Panc1 (cell line): ENCODE results near the gene SEMA4D. TPM values are rescaled to one million over a fixed set of nuclear protein-coding genes. Genes with fewer than 3 reads are reported as not detected.

Experiments used
- ATAC-seq: fragments of 200-7000 bp; cut with Tn5 transposase; 2 replicates; pipeline ENCODE4 v1.9.1; 2020; ENCODE audit warnings: mild to moderate bottlenecking, moderate library complexity
- BruUV-seq: library from RNA; stranded (reverse); fragments of 400-500 nt; replicated peaks from 2 replicates; lab custom pipeline; 2021; lab: Mats Ljungman, UMichigan
- CTCF ChIA-PET: fragments of 300-600 bp; sonication (Branson Sonifier 250); formaldehyde crosslinking; loops from one replicate; lab custom pipeline; 2022; ENCODE audit warnings: antibody characterized with exemption; lab: Charles Lee
- POLR2A ChIA-PET: fragments of 300-600 bp; sonication (Branson Sonifier 250); formaldehyde crosslinking; loops from one replicate; lab custom pipeline; 2022; ENCODE audit warnings: antibody characterized with exemption; lab: Charles Lee
- DNase-seq: peaks from one replicate; pipeline ENCODE4 v3.0.0-alpha.2; 2010; ENCODE audit warnings: low read depth, low spot score
- H3K27ac ChIP-seq: 2 replicates; pipeline ENCODE4 v1.5.1; 2011; ENCODE audit warnings: mild to moderate bottlenecking, low read length, inconsistent platforms
- H3K27me3 ChIP-seq: fragments of 200-500 bp; sonication (Bioruptor generic); 2 replicates; pipeline ENCODE4 v1.6.0; 2014; ENCODE audit warnings: low read length, inconsistent platforms; ENCODE audit not compliant: control insufficient read depth, insufficient read depth
- H3K36me3 ChIP-seq: fragments of 200-500 bp; sonication (Bioruptor generic); 2 replicates; pipeline ENCODE4 v1.5.1; 2014; ENCODE audit warnings: inconsistent platforms, mild to moderate bottlenecking, low read length, moderate library complexity; ENCODE audit not compliant: control insufficient read depth, insufficient read depth
- H3K4me1 ChIP-seq: 2 replicates; pipeline ENCODE4 v1.5.1; 2011; ENCODE audit warnings: inconsistent platforms, mild to moderate bottlenecking, low read length, moderate library complexity; ENCODE audit not compliant: control insufficient read depth, insufficient read depth
- H3K4me3 ChIP-seq, 2 experiments: 2 replicates each; pipeline ENCODE4 v1.5.1; 2011 to 2012; ENCODE audit warnings: low read depth in 2 of 2, low read length in 2 of 2, mild to moderate bottlenecking in 2 of 2, inconsistent platforms in 1 of 2, moderate library complexity in 1 of 2
- H3K9me3 ChIP-seq: fragments of 200-500 bp; sonication (Bioruptor generic); 2 replicates; pipeline ENCODE4 v1.5.1; 2014; ENCODE audit warnings: low read depth, mild to moderate bottlenecking, inconsistent platforms, low read length, moderate library complexity; ENCODE audit not compliant: control insufficient read depth, insufficient read depth
- POLR2AphosphoS5 ChIP-seq: IDR thresholded peaks from 2 replicates; pipeline ENCODE4 v1.6.1; 2012; ENCODE audit warnings: mild to moderate bottlenecking, low read depth, low read length, moderate library complexity
- SIN3A ChIP-seq: IDR thresholded peaks from 2 replicates; pipeline ENCODE4 v1.6.1; 2012; ENCODE audit warnings: low read depth, mild to moderate bottlenecking, low read length, moderate library complexity, borderline replicate concordance; ENCODE audit not compliant: insufficient read depth
- TCF7L2 ChIP-seq: IDR thresholded peaks from 2 replicates; pipeline ENCODE4 v1.6.1; 2011; ENCODE audit warnings: mild to moderate bottlenecking, low read depth, low read length, inconsistent platforms
- in situ Hi-C: cut with HindIII; loops from 2 replicates; pipeline ENCODE4 v1.10.0; 2016; ENCODE audit warnings: low sequenced_read_pairs, low pct_unique_long_range_greater_than_20kb
- intact Hi-C: fragments of 100-400 bp; cut with micrococcal nuclease; formaldehyde crosslinking; loops from one replicate; pipeline ENCODE4 v1.10.0; 2022; ENCODE audit not compliant: unreplicated experiment
- total RNA-seq: library from RNA; stranded (reverse); gene quantifications from one replicate; pipeline ENCODE4 v1.2.1, GENCODE V29; 2021; ENCODE audit not compliant: unreplicated experiment
- TF ChIP-seq, protein P1 (sequence below), 2 experiments: IDR thresholded peaks; 2 replicates each; pipeline ENCODE4 v1.6.1; 2011 to 2012; ENCODE audit warnings: low read depth in 2 of 2, control low read depth in 1 of 2, low read length in 1 of 2, mild to moderate bottlenecking in 1 of 2, moderate library complexity in 1 of 2; ENCODE audit not compliant: insufficient read depth in 1 of 2
- TF ChIP-seq, protein P2 (sequence below): fragments of 450-650 bp; IDR thresholded peaks from 2 replicates; pipeline ENCODE4 v1.5.1; 2017; ENCODE audit warnings: mild to moderate bottlenecking

The SEMA4D gene
- total RNA-seq, 1 experiment from 2014 or later = 6.5 TPM

DNA sequence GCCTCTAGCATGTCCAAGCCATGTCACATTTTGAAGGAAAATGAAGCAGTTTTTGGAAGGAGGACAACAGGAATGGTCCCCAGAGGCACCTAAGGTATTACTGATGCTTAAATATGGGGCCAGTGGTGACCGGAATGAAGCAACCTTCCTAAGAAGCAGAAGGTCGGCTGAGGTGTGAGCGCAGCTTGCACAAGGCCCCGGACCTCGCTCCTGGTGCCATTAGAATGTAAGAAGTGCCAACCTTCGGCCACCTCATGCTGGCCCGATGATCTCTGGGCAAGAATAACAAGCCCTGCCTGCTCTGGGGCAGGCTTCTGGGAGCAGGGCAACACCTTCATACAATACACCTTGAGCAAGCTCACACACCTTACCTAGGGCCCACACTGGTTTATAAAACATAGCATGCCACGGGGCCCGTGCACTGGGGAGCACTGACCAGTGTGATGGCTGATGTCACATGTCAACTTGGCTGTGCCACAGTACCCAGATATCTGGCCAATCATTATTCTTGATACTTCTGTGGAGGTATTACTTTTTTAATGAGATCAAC, 21.9 kb downstream of the SEMA4D start:
- Histone ChIP-seq H3K27ac (no peak overlapping the region), H3K9me3 (no peaks in the 10 kb centered on the region), H3K4me3 (no peak overlapping the region), H3K36me3 (no peaks in the 10 kb centered on the region), H3K4me1 (peaks cover 8% of the 10 kb centered on the region), H3K27me3 (no peaks in the 10 kb centered on the region)
- ChIA-PET CTCF (no interaction called here), POLR2A (no interaction called here)
- no peak for TF ChIP-seq SIN3A
- TF ChIP-seq, protein P1, sequence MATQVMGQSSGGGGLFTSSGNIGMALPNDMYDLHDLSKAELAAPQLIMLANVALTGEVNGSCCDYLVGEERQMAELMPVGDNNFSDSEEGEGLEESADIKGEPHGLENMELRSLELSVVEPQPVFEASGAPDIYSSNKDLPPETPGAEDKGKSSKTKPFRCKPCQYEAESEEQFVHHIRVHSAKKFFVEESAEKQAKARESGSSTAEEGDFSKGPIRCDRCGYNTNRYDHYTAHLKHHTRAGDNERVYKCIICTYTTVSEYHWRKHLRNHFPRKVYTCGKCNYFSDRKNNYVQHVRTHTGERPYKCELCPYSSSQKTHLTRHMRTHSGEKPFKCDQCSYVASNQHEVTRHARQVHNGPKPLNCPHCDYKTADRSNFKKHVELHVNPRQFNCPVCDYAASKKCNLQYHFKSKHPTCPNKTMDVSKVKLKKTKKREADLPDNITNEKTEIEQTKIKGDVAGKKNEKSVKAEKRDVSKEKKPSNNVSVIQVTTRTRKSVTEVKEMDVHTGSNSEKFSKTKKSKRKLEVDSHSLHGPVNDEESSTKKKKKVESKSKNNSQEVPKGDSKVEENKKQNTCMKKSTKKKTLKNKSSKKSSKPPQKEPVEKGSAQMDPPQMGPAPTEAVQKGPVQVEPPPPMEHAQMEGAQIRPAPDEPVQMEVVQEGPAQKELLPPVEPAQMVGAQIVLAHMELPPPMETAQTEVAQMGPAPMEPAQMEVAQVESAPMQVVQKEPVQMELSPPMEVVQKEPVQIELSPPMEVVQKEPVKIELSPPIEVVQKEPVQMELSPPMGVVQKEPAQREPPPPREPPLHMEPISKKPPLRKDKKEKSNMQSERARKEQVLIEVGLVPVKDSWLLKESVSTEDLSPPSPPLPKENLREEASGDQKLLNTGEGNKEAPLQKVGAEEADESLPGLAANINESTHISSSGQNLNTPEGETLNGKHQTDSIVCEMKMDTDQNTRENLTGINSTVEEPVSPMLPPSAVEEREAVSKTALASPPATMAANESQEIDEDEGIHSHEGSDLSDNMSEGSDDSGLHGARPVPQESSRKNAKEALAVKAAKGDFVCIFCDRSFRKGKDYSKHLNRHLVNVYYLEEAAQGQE (IDR thresholded peaks at IDR 0.05; ENCODE audit: insufficient read depth in 1 of 2, low read depth in 2 of 2, low read length in 1 of 2) = no peak
- ATAC-seq (no peak), DNase-seq (no peak)
- in situ Hi-C loops (no loop called here), intact Hi-C loops (no loop called here)
- BruUV-seq = no TSS peak

DNA sequence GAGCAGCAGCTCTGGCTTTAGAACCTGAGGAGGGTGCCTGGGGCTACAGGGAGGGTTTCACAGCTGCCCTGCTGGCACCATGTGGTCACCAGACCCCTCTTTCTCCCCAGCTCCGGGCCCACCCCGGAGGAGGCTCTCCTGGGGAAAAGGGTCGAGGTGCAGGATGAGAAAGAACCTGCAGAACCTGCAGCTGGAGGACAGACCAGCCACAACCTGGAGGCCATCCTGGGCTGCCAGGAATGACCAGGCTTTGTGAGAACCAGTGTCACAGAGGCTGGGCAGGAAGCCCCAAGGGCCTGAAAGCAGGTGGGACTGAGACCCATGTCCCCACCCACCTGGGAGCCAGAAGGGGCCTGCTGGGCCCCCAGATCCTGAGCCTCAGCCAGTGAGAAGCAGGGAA, 23.0 kb downstream of the SEMA4D start:
- no TSS peak for BruUV-seq
- no peak for TF ChIP-seq POLR2AphosphoS5
- TF ChIP-seq, protein P2, sequence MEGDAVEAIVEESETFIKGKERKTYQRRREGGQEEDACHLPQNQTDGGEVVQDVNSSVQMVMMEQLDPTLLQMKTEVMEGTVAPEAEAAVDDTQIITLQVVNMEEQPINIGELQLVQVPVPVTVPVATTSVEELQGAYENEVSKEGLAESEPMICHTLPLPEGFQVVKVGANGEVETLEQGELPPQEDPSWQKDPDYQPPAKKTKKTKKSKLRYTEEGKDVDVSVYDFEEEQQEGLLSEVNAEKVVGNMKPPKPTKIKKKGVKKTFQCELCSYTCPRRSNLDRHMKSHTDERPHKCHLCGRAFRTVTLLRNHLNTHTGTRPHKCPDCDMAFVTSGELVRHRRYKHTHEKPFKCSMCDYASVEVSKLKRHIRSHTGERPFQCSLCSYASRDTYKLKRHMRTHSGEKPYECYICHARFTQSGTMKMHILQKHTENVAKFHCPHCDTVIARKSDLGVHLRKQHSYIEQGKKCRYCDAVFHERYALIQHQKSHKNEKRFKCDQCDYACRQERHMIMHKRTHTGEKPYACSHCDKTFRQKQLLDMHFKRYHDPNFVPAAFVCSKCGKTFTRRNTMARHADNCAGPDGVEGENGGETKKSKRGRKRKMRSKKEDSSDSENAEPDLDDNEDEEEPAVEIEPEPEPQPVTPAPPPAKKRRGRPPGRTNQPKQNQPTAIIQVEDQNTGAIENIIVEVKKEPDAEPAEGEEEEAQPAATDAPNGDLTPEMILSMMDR = no peak
- no peak for TF ChIP-seq SIN3A
- TF ChIP-seq, protein P1 (IDR thresholded peaks at IDR 0.05; ENCODE audit: insufficient read depth in 1 of 2, low read depth in 2 of 2, low read length in 1 of 2) = no peak
- TF ChIP-seq TCF7L2 = no peak
- H3K27ac ChIP-seq = no peak overlapping the region
- H3K9me3 ChIP-seq = no peaks in the 10 kb centered on the region
- ChIA-PET CTCF (no interaction called here), POLR2A (no interaction called here)
- peaks cover 8% of the 10 kb centered on the region for H3K4me1 ChIP-seq
- intact Hi-C loops = no loop called here
- ATAC-seq = no peak
- no peak for DNase-seq
- H3K4me3 ChIP-seq = no peak overlapping the region
- in situ Hi-C loops = no loop called here
- H3K36me3 ChIP-seq = no peaks in the 10 kb centered on the region
- no peaks in the 10 kb centered on the region for H3K27me3 ChIP-seq
